GM23338 (cell line): ENCODE data around the gene SPATA33. TPM values are rescaled to one million over a fixed set of nuclear protein-coding genes. Genes with fewer than 3 reads are reported as not detected.

Source experiments
- ATAC-seq: fragments of 200-7000 bp; cut with Tn5 transposase; 3 replicates; pipeline ENCODE4 v1.9.1; 2020
- DNase-seq: peaks from one replicate; pipeline ENCODE4 v3.0.0-alpha.2; 2015; ENCODE audit warnings: low spot score
- H2AFZ ChIP-seq: fragments of 200-600 bp; sonication (generic); 2 replicates; pipeline ENCODE4 v1.8.0; 2016; ENCODE audit warnings: antibody characterized with exemption, mild to moderate bottlenecking, moderate library complexity
- H3F3A ChIP-seq: fragments of 200-600 bp; sonication (generic); replicated peaks from 2 replicates; pipeline ENCODE4 v1.8.0; 2017; ENCODE audit warnings: antibody characterized with exemption, mixed run types, low read depth
- H3K27ac ChIP-seq: fragments of 200-600 bp; sonication (generic); 2 replicates; pipeline ENCODE4 v1.6.1; 2016; ENCODE audit warnings: low read depth
- H3K27me3 ChIP-seq: fragments of 200-600 bp; sonication (generic); 2 replicates; pipeline ENCODE4 v1.8.0; 2016; ENCODE audit warnings: mild to moderate bottlenecking, mixed run types, moderate library complexity; ENCODE audit not compliant: insufficient read depth
- H3K36me3 ChIP-seq: fragments of 200-600 bp; sonication (generic); 2 replicates; pipeline ENCODE4 v1.8.0; 2016; ENCODE audit warnings: mild to moderate bottlenecking; ENCODE audit not compliant: insufficient read depth
- H3K4me1 ChIP-seq: fragments of 200-600 bp; sonication (generic); 2 replicates; pipeline ENCODE4 v1.8.0; 2016; ENCODE audit warnings: mild to moderate bottlenecking, moderate library complexity; ENCODE audit not compliant: insufficient read depth
- H3K4me2 ChIP-seq: fragments of 200-600 bp; sonication (generic); 2 replicates; pipeline ENCODE4 v1.7.1; 2017; ENCODE audit warnings: mixed run types
- H3K4me3 ChIP-seq: fragments of 200-600 bp; sonication (generic); 2 replicates; pipeline ENCODE4 v1.6.1; 2016; ENCODE audit warnings: mixed run types
- H3K79me2 ChIP-seq: fragments of 200-600 bp; sonication (generic); replicated peaks from 2 replicates; pipeline ENCODE4 v1.8.0; 2017; ENCODE audit warnings: mild to moderate bottlenecking; ENCODE audit not compliant: insufficient read depth
- H3K9me2 ChIP-seq: fragments of 200-600 bp; sonication (generic); 2 replicates; pipeline ENCODE4 v1.8.0; 2017; ENCODE audit not compliant: insufficient read depth
- H4K20me1 ChIP-seq: fragments of 200-600 bp; sonication (generic); replicated peaks from 2 replicates; pipeline ENCODE4 v1.8.0; 2017; ENCODE audit warnings: mild to moderate bottlenecking; ENCODE audit not compliant: insufficient read depth
- H3K27ac Mint-ChIP-seq: 2 replicates; pipeline ENCODE4 v1.8.0; 2020; ENCODE audit warnings: inconsistent platforms, mild to moderate bottlenecking, moderate library complexity, mixed read lengths
- H3K27me3 Mint-ChIP-seq: 3 replicates; pipeline ENCODE4 v1.8.0; 2022; ENCODE audit warnings: low read depth, mild to moderate bottlenecking, moderate library complexity, mixed read lengths, inconsistent platforms; ENCODE audit not compliant: insufficient read depth, poor library complexity
- H3K36me3 Mint-ChIP-seq: 3 replicates; pipeline ENCODE4 v1.8.0; 2021; ENCODE audit warnings: low read depth, mild to moderate bottlenecking, inconsistent platforms, moderate library complexity, mixed read lengths
- H3K4me1 Mint-ChIP-seq: 3 replicates; pipeline ENCODE4 v1.8.0; 2020; ENCODE audit warnings: mild to moderate bottlenecking, inconsistent platforms, mixed read lengths
- H3K4me3 Mint-ChIP-seq: 3 replicates; pipeline ENCODE4 v1.8.0; 2021; ENCODE audit warnings: moderate library complexity, mild to moderate bottlenecking, inconsistent platforms, mixed read lengths
- H3K9me3 Mint-ChIP-seq: 3 replicates; pipeline ENCODE4 v1.8.0; 2020; ENCODE audit warnings: moderate library complexity, mild to moderate bottlenecking, inconsistent platforms, mixed read lengths
- CREB1 ChIP-seq: fragments of 250-450 bp; sonication (Bioruptor Pico); IDR thresholded peaks from 2 replicates; pipeline ENCODE4 v1.5.0; 2020; ENCODE audit warnings: low read depth, mild to moderate bottlenecking, moderate library complexity
- EZH2 ChIP-seq: fragments of 200-600 bp; sonication (generic); IDR thresholded peaks from one replicate; pipeline ENCODE4 v1.8.0; 2017; ENCODE audit warnings: antibody characterized with exemption, mild to moderate bottlenecking, low read depth; ENCODE audit not compliant: unreplicated experiment
- EZH2phosphoT487 ChIP-seq: fragments of 200-600 bp; sonication (generic); IDR thresholded peaks from one replicate; pipeline ENCODE4 v1.8.1; 2018; ENCODE audit warnings: antibody characterized with exemption; ENCODE audit not compliant: unreplicated experiment
- JUNB ChIP-seq: IDR thresholded peaks from one replicate; pipeline ENCODE4 v1.6.1; 2016; ENCODE audit warnings: antibody characterized with exemption; ENCODE audit not compliant: unreplicated experiment
- NANOG ChIP-seq: IDR thresholded peaks from 2 replicates; pipeline ENCODE4 v1.6.1; 2016; ENCODE audit warnings: antibody characterized with exemption, borderline replicate concordance
- POLR2AphosphoS5 ChIP-seq: IDR thresholded peaks from 2 replicates; pipeline ENCODE4 v1.6.1; 2016; ENCODE audit warnings: antibody characterized with exemption, low read depth
- STAT1 ChIP-seq: IDR thresholded peaks from one replicate; pipeline ENCODE4 v1.6.1; 2016; ENCODE audit warnings: antibody characterized with exemption; ENCODE audit not compliant: unreplicated experiment
- ZNF114 ChIP-seq: fragments of 250-450 bp; sonication (Bioruptor Pico); IDR thresholded peaks from 2 replicates; pipeline ENCODE4 v1.5.0; 2020; ENCODE audit warnings: mild to moderate bottlenecking, moderate library complexity
- ZNF331 ChIP-seq: fragments of 250-450 bp; sonication (Bioruptor Pico); IDR thresholded peaks from 2 replicates; pipeline ENCODE4 v1.5.0; 2020; ENCODE audit warnings: low read depth, mild to moderate bottlenecking, moderate library complexity
- polyA plus RNA-seq: library from polyadenylated mRNA; unstranded; fragments of >200 nt; fragmentation: Nextera tagmentation; extraction: Ambion mirVana; gene quantifications from 2 replicates; pipeline ENCODE4 v1.2.1, GENCODE V29; 2016
- total RNA-seq: library from RNA; depleted of rRNA; stranded (reverse); fragments of >200 nt; shearing (Covaris generic); gene quantifications from 2 replicates; pipeline ENCODE4 v1.2.3, GENCODE V29; 2014
- TF ChIP-seq, protein P1 (sequence below): fragments of 250-450 bp; sonication (Bioruptor Pico); IDR thresholded peaks from 2 replicates; pipeline ENCODE4 v1.5.0; 2020; ENCODE audit warnings: mild to moderate bottlenecking, moderate library complexity
- TF ChIP-seq, protein P2 (sequence below): IDR thresholded peaks from one replicate; pipeline ENCODE4 v1.6.1; 2018; ENCODE audit warnings: antibody characterized with exemption; ENCODE audit not compliant: unreplicated experiment
- TF ChIP-seq, protein P3 (sequence below), 2 experiments: fragments of 200-600 bp in 1 of 2; sonication (generic) in 1 of 2; conservative IDR thresholded peaks; 2 replicates each; pipeline versions ENCODE4 v1.5.1 to v1.6.1; 2016 to 2017; ENCODE audit warnings: antibody characterized with exemption in 2 of 2, low read depth in 2 of 2, mild to moderate bottlenecking in 2 of 2, moderate library complexity in 1 of 2

Gene SPATA33
- total and polyA plus RNA-seq, 2 experiments from 2014 or later: 5.8 to 17.4 TPM

DNA sequence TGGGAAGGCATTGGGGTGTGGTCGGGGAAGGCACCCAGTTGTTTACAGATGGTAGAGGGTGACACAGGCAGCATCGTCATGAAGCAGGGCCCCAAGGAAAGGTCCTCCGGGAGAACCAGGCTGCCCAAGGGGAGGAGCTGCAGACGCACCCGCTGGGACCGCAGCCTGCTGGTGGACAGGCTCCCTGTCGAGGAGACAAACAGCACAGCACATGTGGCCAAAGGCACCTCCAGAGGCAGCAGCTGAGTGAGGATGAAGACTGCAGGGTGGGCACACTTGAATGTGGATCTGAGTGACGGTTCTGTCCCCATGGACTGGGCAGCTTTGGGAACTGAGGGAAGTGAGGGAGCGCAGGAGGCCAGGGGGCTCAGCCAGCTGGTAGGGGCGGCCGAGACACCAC, 12.5 kb upstream of the SPATA33 start:
- no peaks in the 10 kb centered on the region for H3K36me3 ChIP-seq
- peaks cover 6% of the 10 kb centered on the region; the same call in 2 of the 3 replicates for H3K4me1 Mint-ChIP-seq
- DNase-seq (no peak), ATAC-seq (no peak)
- H3K27ac Mint-ChIP-seq: no peak overlapping the region
- no peaks in the 10 kb centered on the region for H3K79me2 ChIP-seq
- H3K9me2 ChIP-seq: no peaks in the 10 kb centered on the region
- peaks cover 4% of the 10 kb centered on the region; the same call in 1 of the 2 replicates for H3F3A ChIP-seq
- peaks cover 10% of the 10 kb centered on the region for H3K27me3 Mint-ChIP-seq
- H2AFZ ChIP-seq: no peak overlapping the region
- H4K20me1 ChIP-seq: 0 out of 2 replicates have a peak, but pooled peaks cover 3% of the 10 kb centered on the region
- H3K27ac ChIP-seq: no peak overlapping the region
- TF ChIP-seq, protein P1, sequence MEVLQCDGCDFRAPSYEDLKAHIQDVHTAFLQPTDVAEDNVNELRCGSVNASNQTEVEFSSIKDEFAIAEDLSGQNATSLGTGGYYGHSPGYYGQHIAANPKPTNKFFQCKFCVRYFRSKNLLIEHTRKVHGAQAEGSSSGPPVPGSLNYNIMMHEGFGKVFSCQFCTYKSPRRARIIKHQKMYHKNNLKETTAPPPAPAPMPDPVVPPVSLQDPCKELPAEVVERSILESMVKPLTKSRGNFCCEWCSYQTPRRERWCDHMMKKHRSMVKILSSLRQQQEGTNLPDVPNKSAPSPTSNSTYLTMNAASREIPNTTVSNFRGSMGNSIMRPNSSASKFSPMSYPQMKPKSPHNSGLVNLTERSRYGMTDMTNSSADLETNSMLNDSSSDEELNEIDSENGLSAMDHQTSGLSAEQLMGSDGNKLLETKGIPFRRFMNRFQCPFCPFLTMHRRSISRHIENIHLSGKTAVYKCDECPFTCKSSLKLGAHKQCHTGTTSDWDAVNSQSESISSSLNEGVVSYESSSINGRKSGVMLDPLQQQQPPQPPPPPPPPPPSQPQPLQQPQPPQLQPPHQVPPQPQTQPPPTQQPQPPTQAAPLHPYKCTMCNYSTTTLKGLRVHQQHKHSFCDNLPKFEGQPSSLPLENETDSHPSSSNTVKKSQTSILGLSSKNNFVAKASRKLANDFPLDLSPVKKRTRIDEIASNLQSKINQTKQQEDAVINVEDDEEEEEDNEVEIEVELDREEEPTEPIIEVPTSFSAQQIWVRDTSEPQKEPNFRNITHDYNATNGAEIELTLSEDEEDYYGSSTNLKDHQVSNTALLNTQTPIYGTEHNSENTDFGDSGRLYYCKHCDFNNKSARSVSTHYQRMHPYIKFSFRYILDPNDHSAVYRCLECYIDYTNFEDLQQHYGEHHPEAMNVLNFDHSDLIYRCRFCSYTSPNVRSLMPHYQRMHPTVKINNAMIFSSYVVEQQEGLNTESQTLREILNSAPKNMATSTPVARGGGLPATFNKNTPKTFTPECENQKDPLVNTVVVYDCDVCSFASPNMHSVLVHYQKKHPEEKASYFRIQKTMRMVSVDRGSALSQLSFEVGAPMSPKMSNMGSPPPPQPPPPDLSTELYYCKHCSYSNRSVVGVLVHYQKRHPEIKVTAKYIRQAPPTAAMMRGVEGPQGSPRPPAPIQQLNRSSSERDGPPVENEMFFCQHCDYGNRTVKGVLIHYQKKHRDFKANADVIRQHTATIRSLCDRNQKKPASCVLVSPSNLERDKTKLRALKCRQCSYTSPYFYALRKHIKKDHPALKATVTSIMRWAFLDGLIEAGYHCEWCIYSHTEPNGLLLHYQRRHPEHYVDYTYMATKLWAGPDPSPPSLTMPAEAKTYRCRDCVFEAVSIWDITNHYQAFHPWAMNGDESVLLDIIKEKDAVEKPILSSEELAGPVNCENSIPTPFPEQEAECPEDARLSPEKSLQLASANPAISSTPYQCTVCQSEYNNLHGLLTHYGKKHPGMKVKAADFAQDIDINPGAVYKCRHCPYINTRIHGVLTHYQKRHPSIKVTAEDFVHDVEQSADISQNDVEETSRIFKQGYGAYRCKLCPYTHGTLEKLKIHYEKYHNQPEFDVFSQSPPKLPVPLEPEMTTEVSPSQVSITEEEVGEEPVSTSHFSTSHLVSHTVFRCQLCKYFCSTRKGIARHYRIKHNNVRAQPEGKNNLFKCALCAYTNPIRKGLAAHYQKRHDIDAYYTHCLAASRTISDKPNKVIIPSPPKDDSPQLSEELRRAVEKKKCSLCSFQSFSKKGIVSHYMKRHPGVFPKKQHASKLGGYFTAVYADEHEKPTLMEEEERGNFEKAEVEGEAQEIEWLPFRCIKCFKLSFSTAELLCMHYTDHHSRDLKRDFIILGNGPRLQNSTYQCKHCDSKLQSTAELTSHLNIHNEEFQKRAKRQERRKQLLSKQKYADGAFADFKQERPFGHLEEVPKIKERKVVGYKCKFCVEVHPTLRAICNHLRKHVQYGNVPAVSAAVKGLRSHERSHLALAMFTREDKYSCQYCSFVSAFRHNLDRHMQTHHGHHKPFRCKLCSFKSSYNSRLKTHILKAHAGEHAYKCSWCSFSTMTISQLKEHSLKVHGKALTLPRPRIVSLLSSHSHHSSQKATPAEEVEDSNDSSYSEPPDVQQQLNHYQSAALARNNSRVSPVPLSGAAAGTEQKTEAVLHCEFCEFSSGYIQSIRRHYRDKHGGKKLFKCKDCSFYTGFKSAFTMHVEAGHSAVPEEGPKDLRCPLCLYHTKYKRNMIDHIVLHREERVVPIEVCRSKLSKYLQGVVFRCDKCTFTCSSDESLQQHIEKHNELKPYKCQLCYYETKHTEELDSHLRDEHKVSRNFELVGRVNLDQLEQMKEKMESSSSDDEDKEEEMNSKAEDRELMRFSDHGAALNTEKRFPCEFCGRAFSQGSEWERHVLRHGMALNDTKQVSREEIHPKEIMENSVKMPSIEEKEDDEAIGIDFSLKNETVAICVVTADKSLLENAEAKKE: no peak
- no peak for TF ChIP-seq STAT1
- TF ChIP-seq ZNF114 (CRISPR knock-in tag): no peak
- no peak for TF ChIP-seq EZH2
- TF ChIP-seq NANOG: no peak
- no peak for TF ChIP-seq ZNF331 (CRISPR knock-in tag)
- TF ChIP-seq POLR2AphosphoS5: no peak
- no peak for TF ChIP-seq EZH2phosphoT487
- no peak for TF ChIP-seq JUNB
- TF ChIP-seq, protein P2, sequence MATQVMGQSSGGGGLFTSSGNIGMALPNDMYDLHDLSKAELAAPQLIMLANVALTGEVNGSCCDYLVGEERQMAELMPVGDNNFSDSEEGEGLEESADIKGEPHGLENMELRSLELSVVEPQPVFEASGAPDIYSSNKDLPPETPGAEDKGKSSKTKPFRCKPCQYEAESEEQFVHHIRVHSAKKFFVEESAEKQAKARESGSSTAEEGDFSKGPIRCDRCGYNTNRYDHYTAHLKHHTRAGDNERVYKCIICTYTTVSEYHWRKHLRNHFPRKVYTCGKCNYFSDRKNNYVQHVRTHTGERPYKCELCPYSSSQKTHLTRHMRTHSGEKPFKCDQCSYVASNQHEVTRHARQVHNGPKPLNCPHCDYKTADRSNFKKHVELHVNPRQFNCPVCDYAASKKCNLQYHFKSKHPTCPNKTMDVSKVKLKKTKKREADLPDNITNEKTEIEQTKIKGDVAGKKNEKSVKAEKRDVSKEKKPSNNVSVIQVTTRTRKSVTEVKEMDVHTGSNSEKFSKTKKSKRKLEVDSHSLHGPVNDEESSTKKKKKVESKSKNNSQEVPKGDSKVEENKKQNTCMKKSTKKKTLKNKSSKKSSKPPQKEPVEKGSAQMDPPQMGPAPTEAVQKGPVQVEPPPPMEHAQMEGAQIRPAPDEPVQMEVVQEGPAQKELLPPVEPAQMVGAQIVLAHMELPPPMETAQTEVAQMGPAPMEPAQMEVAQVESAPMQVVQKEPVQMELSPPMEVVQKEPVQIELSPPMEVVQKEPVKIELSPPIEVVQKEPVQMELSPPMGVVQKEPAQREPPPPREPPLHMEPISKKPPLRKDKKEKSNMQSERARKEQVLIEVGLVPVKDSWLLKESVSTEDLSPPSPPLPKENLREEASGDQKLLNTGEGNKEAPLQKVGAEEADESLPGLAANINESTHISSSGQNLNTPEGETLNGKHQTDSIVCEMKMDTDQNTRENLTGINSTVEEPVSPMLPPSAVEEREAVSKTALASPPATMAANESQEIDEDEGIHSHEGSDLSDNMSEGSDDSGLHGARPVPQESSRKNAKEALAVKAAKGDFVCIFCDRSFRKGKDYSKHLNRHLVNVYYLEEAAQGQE: no peak
- TF ChIP-seq, protein P3, sequence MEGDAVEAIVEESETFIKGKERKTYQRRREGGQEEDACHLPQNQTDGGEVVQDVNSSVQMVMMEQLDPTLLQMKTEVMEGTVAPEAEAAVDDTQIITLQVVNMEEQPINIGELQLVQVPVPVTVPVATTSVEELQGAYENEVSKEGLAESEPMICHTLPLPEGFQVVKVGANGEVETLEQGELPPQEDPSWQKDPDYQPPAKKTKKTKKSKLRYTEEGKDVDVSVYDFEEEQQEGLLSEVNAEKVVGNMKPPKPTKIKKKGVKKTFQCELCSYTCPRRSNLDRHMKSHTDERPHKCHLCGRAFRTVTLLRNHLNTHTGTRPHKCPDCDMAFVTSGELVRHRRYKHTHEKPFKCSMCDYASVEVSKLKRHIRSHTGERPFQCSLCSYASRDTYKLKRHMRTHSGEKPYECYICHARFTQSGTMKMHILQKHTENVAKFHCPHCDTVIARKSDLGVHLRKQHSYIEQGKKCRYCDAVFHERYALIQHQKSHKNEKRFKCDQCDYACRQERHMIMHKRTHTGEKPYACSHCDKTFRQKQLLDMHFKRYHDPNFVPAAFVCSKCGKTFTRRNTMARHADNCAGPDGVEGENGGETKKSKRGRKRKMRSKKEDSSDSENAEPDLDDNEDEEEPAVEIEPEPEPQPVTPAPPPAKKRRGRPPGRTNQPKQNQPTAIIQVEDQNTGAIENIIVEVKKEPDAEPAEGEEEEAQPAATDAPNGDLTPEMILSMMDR (conservative IDR thresholded peaks at IDR 0.05; ENCODE audit: low read depth in 2 of 2): no peak
- no peak for TF ChIP-seq CREB1 (CRISPR knock-in tag)
- no peaks in the 10 kb centered on the region for H3K27me3 ChIP-seq
- no peaks in the 10 kb centered on the region for H3K4me1 ChIP-seq
- H3K4me3 Mint-ChIP-seq: no peak overlapping the region
- no peaks in the 10 kb centered on the region; the same call in 2 of the 3 replicates for H3K9me3 Mint-ChIP-seq
- no peak overlapping the region for H3K4me3 ChIP-seq
- no peak overlapping the region for H3K4me2 ChIP-seq
- peaks cover 26% of the 10 kb centered on the region for H3K36me3 Mint-ChIP-seq
